Activated CD4-positive, CD25-positive, alpha-beta regulatory T cell treated with anti-CD3 and anti-CD28 coated beads, Interleukin-2, amount 50 U/mL, for 16 hours (primary cell): ENCODE data around the gene NPM1.

Source experiments
- DNase-seq: peaks from one replicate; pipeline ENCODE4 v3.0.0-alpha.2; 2020; ENCODE audit warnings: low read depth, low spot score

The NPM1 gene

DNA sequence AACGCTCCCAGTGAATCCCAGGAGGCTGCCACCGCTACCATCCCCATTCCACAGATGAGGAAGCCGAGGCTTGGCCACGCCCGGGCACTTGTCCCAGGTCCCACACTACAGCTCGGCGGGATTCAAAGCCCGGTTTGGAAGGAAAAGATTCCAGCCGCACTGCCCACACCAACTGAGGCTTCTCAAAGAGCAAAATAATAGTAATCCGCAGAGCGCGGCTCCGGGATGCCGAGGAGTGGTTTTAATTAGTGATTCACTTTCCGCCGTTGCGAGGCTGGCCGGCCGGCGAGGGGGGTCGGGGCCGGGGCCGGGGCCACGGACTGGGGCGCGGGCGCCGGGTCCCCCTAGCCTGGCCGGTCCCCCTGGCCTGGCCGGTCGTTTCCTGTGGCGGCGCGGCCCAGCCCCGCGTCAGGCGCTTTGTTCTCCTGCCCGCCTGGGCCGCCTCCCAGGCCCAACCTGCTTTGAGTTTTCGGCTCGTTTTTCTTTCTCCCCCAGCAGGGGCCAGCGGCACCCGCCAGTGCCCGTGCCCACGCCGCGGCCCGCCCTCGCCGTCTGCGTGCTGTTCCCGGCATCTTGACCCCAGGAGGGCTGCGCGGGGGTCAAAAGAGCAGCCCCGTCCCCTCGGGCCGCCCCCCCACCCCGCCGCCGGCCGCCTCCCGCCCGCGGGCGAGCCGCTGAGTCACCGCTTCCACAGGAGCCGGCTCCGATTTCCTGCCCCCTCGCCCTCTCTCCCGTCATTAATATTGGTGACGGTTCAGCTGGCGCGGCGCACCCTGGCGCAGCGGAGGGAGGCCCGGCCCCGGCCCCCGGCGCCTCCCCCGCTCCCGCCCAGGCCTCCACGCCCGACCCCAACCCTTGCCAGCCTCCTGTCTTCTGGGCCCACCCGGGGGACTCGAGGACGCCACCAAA lies 63.0 kb downstream of the NPM1 start:
- DNase-seq, result no peak

GRCh38 chr5:171451421-171451820 lies 63.8 kb downstream of the NPM1 start:
- no peak for DNase-seq

GRCh38 chr5:171453056-171453725 lies 65.5 kb downstream of the NPM1 start:
- DNase-seq, result no peak

- DNase-seq, result no peak
Observed at GRCh38 chr5:171453988-171454387, 66.3 kb downstream of the NPM1 start.

GRCh38 chr5:171454549-171454948 lies 66.9 kb downstream of the NPM1 start:
- DNase-seq, result no peak

- no peak for DNase-seq
Observed at GRCh38 chr5:171455522-171455921, 67.9 kb downstream of the NPM1 start.

DNA sequence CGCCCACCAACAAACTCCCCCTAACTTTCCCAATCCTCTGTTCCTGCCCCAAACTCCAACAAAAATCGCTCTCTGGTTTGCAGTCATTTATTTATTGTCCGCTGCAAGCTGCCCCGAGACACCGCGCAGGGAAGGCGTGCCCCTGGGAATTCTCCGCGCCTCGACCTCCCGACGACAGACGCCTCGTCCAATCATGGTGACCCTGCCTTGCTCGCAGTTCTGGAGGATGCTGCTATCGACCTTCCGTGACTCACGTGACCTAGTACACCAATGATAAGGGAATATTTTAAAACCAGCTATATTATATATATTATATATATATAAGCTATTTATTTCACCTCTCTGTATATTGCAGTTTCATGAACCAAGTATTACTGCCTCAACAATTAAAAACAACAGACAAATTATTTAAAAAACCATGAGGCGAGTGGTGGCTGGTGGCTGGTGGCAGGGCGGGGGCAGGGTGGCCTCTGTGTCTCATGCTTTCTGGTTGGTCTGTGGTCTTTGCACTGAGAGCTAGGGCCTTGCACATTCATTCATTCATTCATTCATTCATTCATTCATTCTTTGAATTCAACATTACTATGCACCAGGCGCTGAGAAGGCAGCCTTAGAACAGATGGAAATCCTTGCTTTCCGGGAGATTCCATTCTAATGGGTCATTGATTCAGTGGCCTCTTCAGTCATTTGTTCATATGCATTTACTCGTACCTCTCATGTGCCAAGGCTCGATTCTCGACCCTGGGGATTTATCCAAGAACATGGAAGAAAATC lies 69.7 kb downstream of the NPM1 start:
- no peak for DNase-seq

DNA sequence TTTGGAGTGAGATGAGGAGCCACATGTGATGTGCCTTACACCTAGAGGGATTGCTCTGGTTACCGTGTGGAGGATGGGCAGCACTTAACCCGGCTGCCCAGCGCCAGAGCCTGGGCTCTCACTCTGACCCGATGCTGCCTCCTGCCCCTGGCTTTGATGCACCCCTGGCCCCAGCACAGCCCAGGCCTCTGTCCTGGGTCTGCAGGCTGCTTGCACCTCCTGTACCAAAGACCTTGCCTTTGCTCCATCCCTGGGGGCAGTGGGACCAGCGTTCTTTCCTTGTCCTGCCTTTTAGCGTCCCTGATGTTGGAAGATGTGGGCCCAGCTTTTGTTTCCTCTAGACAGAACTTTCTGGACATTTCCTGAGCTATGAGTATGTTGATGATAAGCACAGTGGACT lies 72.2 kb downstream of the NPM1 start:
- DNase-seq, result no peak
